IMR-90 (cell line): ENCODE data around the gene HMX1. TPM values are rescaled to one million over a fixed set of nuclear protein-coding genes. Genes with fewer than 3 reads are reported as not detected.

ENCODE experiments used
- ATAC-seq: fragments of 200-7000 bp; cut with Tn5 transposase; 2 replicates; pipeline ENCODE4 v1.9.1; 2020; ENCODE audit warnings: low read depth, mild to moderate bottlenecking, moderate library complexity
- BruUV-seq: library from RNA; stranded (reverse); fragments of 400-500 nt; replicated peaks from 2 replicates; lab custom pipeline; 2021; lab: Mats Ljungman, UMichigan
- CTCF ChIA-PET: fragments of 300-600 bp; formaldehyde crosslinking; extraction: SDS; loops from one replicate; lab custom pipeline; 2021; ENCODE audit warnings: antibody characterized with exemption; lab: Yijun Ruan, JAX
- POLR2A ChIA-PET: fragments of 300-600 bp; sonication (Branson Sonifier 250); formaldehyde crosslinking; loops from one replicate; lab custom pipeline; 2022; ENCODE audit warnings: antibody characterized with exemption; ENCODE audit not compliant: unreplicated experiment; lab: Charles Lee
- DNase-seq: peaks from one replicate; pipeline ENCODE4 v3.0.0; 2013
- H2AFZ ChIP-seq: replicated peaks from 2 replicates; pipeline ENCODE3; 2013; ENCODE audit warnings: low read length, mild to moderate bottlenecking; ENCODE audit not compliant: poor library complexity
- H2AK5ac ChIP-seq: 2 replicates; pipeline ENCODE4 v1.6.1; 2013; ENCODE audit warnings: low read depth, low read length, inconsistent platforms
- H2AK9ac ChIP-seq: replicated peaks from 2 replicates; pipeline ENCODE3; 2013; ENCODE audit warnings: mild to moderate bottlenecking, low read depth, low read length, moderate library complexity; ENCODE audit not compliant: poor library complexity
- H2BK120ac ChIP-seq: 2 replicates; pipeline ENCODE4 v1.6.1; 2013; ENCODE audit warnings: low read depth, low read length, inconsistent platforms
- H2BK15ac ChIP-seq: 3 replicates; pipeline ENCODE4 v1.6.1; 2013; ENCODE audit warnings: low read depth, low read length, inconsistent platforms
- H2BK20ac ChIP-seq: 2 replicates; pipeline ENCODE4 v1.6.1; 2013; ENCODE audit warnings: low read depth, mild to moderate bottlenecking, inconsistent platforms, low read length, moderate library complexity
- H2BK5ac ChIP-seq: 2 replicates; pipeline ENCODE4 v1.6.1; 2013; ENCODE audit warnings: mild to moderate bottlenecking, low read depth, low read length, inconsistent platforms; ENCODE audit not compliant: poor library complexity, severe bottlenecking
- H3K14ac ChIP-seq: replicated peaks from 2 replicates; pipeline ENCODE4 v1.6.1; 2013; ENCODE audit warnings: low read depth, low read length, inconsistent platforms
- H3K18ac ChIP-seq: 2 replicates; pipeline ENCODE4 v1.6.1; 2013; ENCODE audit warnings: low read depth, low read length, control low read depth
- H3K23ac ChIP-seq: 2 replicates; pipeline ENCODE4 v1.6.1; 2013; ENCODE audit warnings: low read depth, low read length, inconsistent platforms
- H3K27ac ChIP-seq: 2 replicates; pipeline ENCODE4 v1.5.1; 2013; ENCODE audit warnings: mild to moderate bottlenecking, control low read depth, low read length; ENCODE audit not compliant: insufficient read depth
- H3K27me3 ChIP-seq: 2 replicates; pipeline ENCODE4 v1.6.1; 2013; ENCODE audit warnings: low read length; ENCODE audit not compliant: control insufficient read depth, insufficient read depth
- H3K36me3 ChIP-seq: 2 replicates; pipeline ENCODE4 v1.6.1; 2013; ENCODE audit warnings: low read length, mixed read lengths; ENCODE audit not compliant: control insufficient read depth, insufficient read depth
- H3K4ac ChIP-seq: 2 replicates; pipeline ENCODE4 v1.6.1; 2013; ENCODE audit warnings: low read depth, low read length, inconsistent platforms
- H3K4me1 ChIP-seq: 2 replicates; pipeline ENCODE4 v1.6.1; 2013; ENCODE audit warnings: low read length, mixed read lengths; ENCODE audit not compliant: control insufficient read depth, insufficient read depth
- H3K4me2 ChIP-seq: 2 replicates; pipeline ENCODE4 v1.6.1; 2013; ENCODE audit warnings: low read depth, mild to moderate bottlenecking, control low read depth, low read length, moderate library complexity
- H3K4me3 ChIP-seq: 2 replicates; pipeline ENCODE4 v1.5.1; 2013; ENCODE audit warnings: low read depth, mild to moderate bottlenecking, control low read depth, low read length, moderate library complexity; ENCODE audit not compliant: insufficient read depth
- H3K56ac ChIP-seq: 2 replicates; pipeline ENCODE4 v1.6.1; 2013; ENCODE audit warnings: low read length, inconsistent platforms; ENCODE audit not compliant: insufficient read depth; ENCODE audit errors: extremely low read depth
- H3K79me1 ChIP-seq, 2 experiments: 2 replicates each; pipeline ENCODE4 v1.6.1; 2013; ENCODE audit warnings: low read length in 2 of 2, inconsistent platforms in 1 of 2, low read depth in 1 of 2
- H3K9ac ChIP-seq: 2 replicates; pipeline ENCODE4 v1.6.1; 2013; ENCODE audit warnings: low read depth, low read length, control low read depth
- H3K9me1 ChIP-seq: 2 replicates; pipeline ENCODE4 v1.6.1; 2013; ENCODE audit warnings: low read length, inconsistent platforms; ENCODE audit not compliant: insufficient read depth
- H3K9me3 ChIP-seq: 2 replicates; pipeline ENCODE4 v1.6.1; 2013; ENCODE audit warnings: low read length; ENCODE audit not compliant: control insufficient read depth, insufficient read depth
- H4K20me1 ChIP-seq: 2 replicates; pipeline ENCODE4 v1.6.1; 2013; ENCODE audit warnings: low read length, inconsistent platforms; ENCODE audit not compliant: insufficient read depth
- H4K5ac ChIP-seq: 2 replicates; pipeline ENCODE4 v1.6.1; 2013; ENCODE audit warnings: mild to moderate bottlenecking, low read depth, low read length, control low read depth
- H4K8ac ChIP-seq, 2 experiments: 2 replicates each; pipeline ENCODE4 v1.6.1; 2013; ENCODE audit warnings: low read depth in 2 of 2, low read length in 2 of 2, control low read depth in 1 of 2, inconsistent platforms in 1 of 2
- H4K91ac ChIP-seq: 2 replicates; pipeline ENCODE4 v1.6.1; 2013; ENCODE audit warnings: low read depth, low read length, inconsistent platforms; ENCODE audit not compliant: insufficient read depth
- CHD1 ChIP-seq: IDR thresholded peaks from 2 replicates; pipeline ENCODE4 v1.6.1; 2012; ENCODE audit warnings: low read depth, low read length, improper control_type of control experiment
- FOS ChIP-seq: fragments of 150-350 bp; IDR thresholded peaks from 2 replicates; pipeline ENCODE4 v1.6.1; 2016; ENCODE audit warnings: low read depth, low read length
- MAFK ChIP-seq: IDR thresholded peaks from 2 replicates; pipeline ENCODE4 v1.6.1; 2012; ENCODE audit warnings: low read depth, low read length, improper control_type of control experiment
- WGBS, 2 experiments: methylation state at CpG; one replicate each; pipeline versions ENCODE4 v1.1.5 to v1.1.7; 2013; ENCODE audit warnings: missing lambda C conversion rate in 2 of 2; ENCODE audit not compliant: insufficient read length in 1 of 2; ENCODE audit errors: extremely low coverage in 2 of 2; 5-methylcytosine and 5-hydroxymethylcytosine counted together
- dilution Hi-C: fragments of 300-500 bp; cut with HindIII; formaldehyde crosslinking; loops from one replicate; pipeline ENCODE4 v1.14.3; 2018; ENCODE audit warnings: low sequenced_read_pairs; ENCODE audit not compliant: unreplicated experiment
- in situ Hi-C: fragments of 300-500 bp; cut with MboI; formaldehyde crosslinking; loops from 3 replicates; pipeline ENCODE4 v1.14.3; 2019; ENCODE audit warnings: low sequenced_read_pairs, inconsistent platforms, mixed read lengths
- intact Hi-C: fragments of 100-400 bp; cut with micrococcal nuclease; formaldehyde crosslinking; loops from 2 replicates; pipeline ENCODE4 v1.10.0; 2022
- polyA plus RNA-seq, 3 experiments: library from polyadenylated mRNA; depleted of rRNA; stranded (reverse); fragments of >200 nt; gene quantifications; 2 replicates each; pipeline ENCODE4 v1.2.3, GENCODE V29; 2012; ENCODE audit warnings: low replicate concordance in 1 of 3
- total RNA-seq: library from RNA; depleted of rRNA; stranded (reverse); fragments of >200 nt; gene quantifications from 2 replicates; pipeline ENCODE4 v1.2.3, GENCODE V29; 2012

HMX1 gene
- total and polyA plus RNA-seq, 2 of the 4 experiments (the other 2 are of a cell fraction), result not detected

DNA sequence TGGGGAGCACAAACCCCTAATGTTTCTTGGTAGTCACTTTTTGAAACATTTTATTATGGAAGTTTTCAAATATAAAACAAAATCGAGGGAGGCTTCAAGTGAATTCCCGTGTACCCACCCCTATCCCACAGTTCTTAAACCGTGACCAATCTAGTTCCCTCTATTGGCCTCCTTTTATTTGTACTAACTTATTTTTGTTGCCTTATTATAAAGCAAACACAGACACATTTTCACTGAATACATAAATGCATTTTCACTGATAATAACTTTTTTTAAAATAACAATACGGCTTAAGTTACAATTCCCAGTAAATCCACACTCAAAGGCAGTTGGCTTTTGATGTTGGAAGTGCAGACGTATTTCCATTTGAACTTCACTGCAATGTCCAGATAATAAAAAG lies 9.3 kb downstream of the HMX1 start:
- no peak overlapping the region for H2AK9ac ChIP-seq
- no peak overlapping the region for H3K18ac ChIP-seq
- no peaks in the 10 kb centered on the region for H3K9me3 ChIP-seq
- no peak overlapping the region for H3K56ac ChIP-seq
- H2BK20ac ChIP-seq, result no peak overlapping the region
- no peak overlapping the region for H2BK5ac ChIP-seq
- H3K4ac ChIP-seq, result no peak overlapping the region
- no peak overlapping the region for H2BK15ac ChIP-seq
- in situ Hi-C loops (no loop called here), intact Hi-C loops (no loop called here), dilution Hi-C loops (no loop called here)
- H4K8ac ChIP-seq, result no peak overlapping the region
- no peaks in the 10 kb centered on the region for H3K79me1 ChIP-seq
- H3K23ac ChIP-seq, result no peak overlapping the region
- H4K5ac ChIP-seq, result no peak overlapping the region
- no peaks in the 10 kb centered on the region for H4K20me1 ChIP-seq
- no peak overlapping the region for H2AK5ac ChIP-seq
- H3K27me3 ChIP-seq, result peaks cover 85% of the 10 kb centered on the region
- no CpG with 5 or more reads among the region's 5 CpGs for WGBS, 2 experiments
- H3K36me3 ChIP-seq, result no peaks in the 10 kb centered on the region
- no peak overlapping the region for H3K14ac ChIP-seq
- H3K4me3 ChIP-seq, result no peak overlapping the region
- TF ChIP-seq FOS (no peak), MAFK (no peak), CHD1 (no peak)
- no peak overlapping the region for H4K91ac ChIP-seq
- CTCF ChIA-PET, result no interaction called here
- H3K4me1 ChIP-seq, result no peaks in the 10 kb centered on the region
- no peak for DNase-seq
- H3K4me2 ChIP-seq, result no peak overlapping the region
- no TSS peak for BruUV-seq
- H3K9ac ChIP-seq, result no peak overlapping the region
- H2BK120ac ChIP-seq, result no peak overlapping the region
- POLR2A ChIA-PET, result no interaction called here
- H3K27ac ChIP-seq, result no peak overlapping the region
- no peaks in the 10 kb centered on the region for H3K9me1 ChIP-seq
- no peak overlapping the region for H2AFZ ChIP-seq
- ATAC-seq, result no peak
